Trophoblast cell (in vitro differentiated cells and primary cell): ENCODE data around the gene CYP2C19.

Source experiments
- DNase-seq, 2 donors: peaks; one replicate each; pipeline ENCODE4 v3.0.0-alpha.2; 2016
- H2AFZ ChIP-seq: 2 replicates; pipeline ENCODE4 v1.6.1; 2013; ENCODE audit warnings: low read length, moderate library complexity, mild to moderate bottlenecking; ENCODE audit not compliant: insufficient read depth, poor library complexity
- H2AK5ac ChIP-seq: 2 replicates; pipeline ENCODE4 v1.6.1; 2013; ENCODE audit warnings: mild to moderate bottlenecking, low read length
- H2BK120ac ChIP-seq: 2 replicates; pipeline ENCODE4 v1.6.1; 2013; ENCODE audit warnings: low read length, mild to moderate bottlenecking, moderate library complexity; ENCODE audit not compliant: insufficient read depth, poor library complexity
- H2BK12ac ChIP-seq: 2 replicates; pipeline ENCODE4 v1.6.1; 2013; ENCODE audit warnings: mild to moderate bottlenecking, low read length, moderate library complexity
- H2BK5ac ChIP-seq: 2 replicates; pipeline ENCODE4 v1.6.1; 2013; ENCODE audit warnings: low read length, low read depth, moderate library complexity, mild to moderate bottlenecking; ENCODE audit not compliant: poor library complexity
- H3K14ac ChIP-seq: 2 replicates; pipeline ENCODE4 v1.6.1; 2013; ENCODE audit warnings: mild to moderate bottlenecking, low read length
- H3K18ac ChIP-seq: 2 replicates; pipeline ENCODE4 v1.6.1; 2013; ENCODE audit warnings: mild to moderate bottlenecking, low read length
- H3K23ac ChIP-seq: 2 replicates; pipeline ENCODE4 v1.6.1; 2013; ENCODE audit warnings: low read length
- H3K27ac ChIP-seq: 2 replicates; pipeline ENCODE4 v1.5.1; 2013; ENCODE audit warnings: low read depth, mild to moderate bottlenecking, inconsistent platforms, low read length, moderate library complexity
- H3K27me3 ChIP-seq: 2 replicates; pipeline ENCODE4 v1.6.1; 2013; ENCODE audit warnings: inconsistent platforms, mild to moderate bottlenecking, low read length, moderate library complexity; ENCODE audit not compliant: insufficient read depth
- H3K36me3 ChIP-seq, 2 experiments: 1 replicate in 1 of 2; 2 replicates in 1 of 2; pipeline ENCODE4 v1.6.1; 2013; ENCODE audit warnings: low read length in 2 of 2, mild to moderate bottlenecking in 2 of 2, moderate library complexity in 1 of 2; ENCODE audit not compliant: insufficient read depth in 2 of 2, control insufficient read depth in 1 of 2
- H3K4ac ChIP-seq: 2 replicates; pipeline ENCODE4 v1.6.1; 2013; ENCODE audit warnings: low read depth, mild to moderate bottlenecking, low read length, moderate library complexity
- H3K4me1 ChIP-seq, 2 experiments: 1 replicate in 1 of 2; 2 replicates in 1 of 2; pipeline ENCODE4 v1.6.1; 2013; ENCODE audit warnings: low read length in 2 of 2, mild to moderate bottlenecking in 2 of 2, moderate library complexity in 1 of 2; ENCODE audit not compliant: insufficient read depth in 2 of 2, control insufficient read depth in 1 of 2
- H3K4me2 ChIP-seq: 2 replicates; pipeline ENCODE4 v1.6.1; 2013; ENCODE audit warnings: inconsistent platforms, mild to moderate bottlenecking, low read length, moderate library complexity
- H3K4me3 ChIP-seq: 2 replicates; pipeline ENCODE4 v1.5.1; 2013; ENCODE audit warnings: mild to moderate bottlenecking, low read depth, low read length, inconsistent platforms
- H3K79me1 ChIP-seq: one replicate; pipeline ENCODE4 v1.6.1; 2013; ENCODE audit warnings: low read length
- H3K79me2 ChIP-seq: 2 replicates; pipeline ENCODE4 v1.6.1; 2013; ENCODE audit warnings: low read length, mild to moderate bottlenecking; ENCODE audit not compliant: control insufficient read depth, insufficient read depth, poor library complexity
- H3K9ac ChIP-seq: 2 replicates; pipeline ENCODE4 v1.6.1; 2013; ENCODE audit warnings: mild to moderate bottlenecking, low read length
- H3K9me3 ChIP-seq: 2 replicates; pipeline ENCODE4 v1.6.1; 2013; ENCODE audit warnings: low read depth, mild to moderate bottlenecking, control low read depth, inconsistent platforms, low read length; ENCODE audit not compliant: insufficient read depth
- H4K12ac ChIP-seq: 2 replicates; pipeline ENCODE4 v1.6.1; 2013; ENCODE audit warnings: low read depth, mild to moderate bottlenecking, low read length, moderate library complexity
- H4K8ac ChIP-seq: 2 replicates; pipeline ENCODE4 v1.6.1; 2013; ENCODE audit warnings: low read depth, mild to moderate bottlenecking, low read length, moderate library complexity
- H4K91ac ChIP-seq: one replicate; pipeline ENCODE4 v1.6.1; 2013; ENCODE audit warnings: low read depth, mild to moderate bottlenecking, low read length, moderate library complexity
- WGBS: extraction: QIAGEN DNeasy Blood & Tissue Kit; methylation state at CpG from one replicate; pipeline ENCODE4 v1.1.7; 2013; ENCODE audit warnings: missing lambda C conversion rate; ENCODE audit not compliant: insufficient read length, insufficient coverage; ENCODE audit errors: extremely low coverage; 5-methylcytosine and 5-hydroxymethylcytosine counted together

Gene CYP2C19

GRCh38 chr10:94846204-94846603 lies 83.7 kb downstream of the CYP2C19 start:
- Histone ChIP-seq H4K12ac (no peak overlapping the region), H3K23ac (no peak overlapping the region), H3K4me1 (no peaks in the 10 kb centered on the region), H3K18ac (no peak overlapping the region), H3K79me1 (no peaks in the 10 kb centered on the region), H3K27me3 (no peaks in the 10 kb centered on the region), H4K8ac (no peak overlapping the region), H3K14ac (no peak overlapping the region), H2AK5ac (no peak overlapping the region), H4K91ac (no peak overlapping the region), H3K9ac (no peak overlapping the region), H3K4me3 (no peak overlapping the region), H3K4ac (no peak overlapping the region), H2BK12ac (no peak overlapping the region), H2BK120ac (no peak overlapping the region), H3K9me3 (no peaks in the 10 kb centered on the region), H3K79me2 (no peaks in the 10 kb centered on the region), H2AFZ (no peak overlapping the region), H3K27ac (no peak overlapping the region), H3K4me2 (no peak overlapping the region), H3K36me3 (no peaks in the 10 kb centered on the region), H2BK5ac (no peak overlapping the region)
- DNase-seq, result no peak
- no CpG with 5 or more reads among the region's 1 CpG for WGBS

GRCh38 chr10:94850766-94851165 lies 88.3 kb downstream of the CYP2C19 start:
- H3K18ac ChIP-seq, result no peak overlapping the region

GRCh38 chr10:94851263-94851662 lies 88.8 kb downstream of the CYP2C19 start:
- no peaks in the 10 kb centered on the region for H3K4me1 ChIP-seq
- no peak overlapping the region for H4K8ac ChIP-seq
- no peak overlapping the region for H2BK12ac ChIP-seq
- DNase-seq, result no peak
- H4K91ac ChIP-seq, result no peak overlapping the region
- no peak overlapping the region for H3K4ac ChIP-seq
- H3K27me3 ChIP-seq, result no peaks in the 10 kb centered on the region
- no peak overlapping the region for H2AK5ac ChIP-seq
- no peak overlapping the region for H3K9ac ChIP-seq
- no peak overlapping the region for H3K27ac ChIP-seq
- H2AFZ ChIP-seq, result no peak overlapping the region
- H3K79me2 ChIP-seq, result no peaks in the 10 kb centered on the region
- no peak overlapping the region for H4K12ac ChIP-seq
- H3K79me1 ChIP-seq, result no peaks in the 10 kb centered on the region
- H3K18ac ChIP-seq, result no peak overlapping the region
- H2BK5ac ChIP-seq, result no peak overlapping the region
- no peaks in the 10 kb centered on the region for H3K9me3 ChIP-seq
- no peak overlapping the region for H3K4me3 ChIP-seq
- H3K23ac ChIP-seq, result no peak overlapping the region
- no peak overlapping the region for H3K4me2 ChIP-seq
- no peak overlapping the region for H2BK120ac ChIP-seq
- no peaks in the 10 kb centered on the region for H3K36me3 ChIP-seq
- H3K14ac ChIP-seq, result no peak overlapping the region

More at GRCh38 chr10:94850766-94851165, 88.3 kb downstream of the CYP2C19 start:
- Histone ChIP-seq H3K9ac (no peak overlapping the region), H3K14ac (no peak overlapping the region), H3K27me3 (no peaks in the 10 kb centered on the region), H2BK5ac (no peak overlapping the region), H2BK12ac (no peak overlapping the region), H3K9me3 (no peaks in the 10 kb centered on the region), H2AFZ (no peak overlapping the region), H3K27ac (no peak overlapping the region), H2BK120ac (no peak overlapping the region), H3K79me1 (no peaks in the 10 kb centered on the region), H3K4me2 (no peak overlapping the region), H3K23ac (no peak overlapping the region), H3K4ac (no peak overlapping the region), H3K4me1 (no peaks in the 10 kb centered on the region), H3K36me3 (no peaks in the 10 kb centered on the region), H4K12ac (no peak overlapping the region), H2AK5ac (no peak overlapping the region), H4K91ac (no peak overlapping the region), H3K4me3 (no peak overlapping the region), H3K79me2 (no peaks in the 10 kb centered on the region), H4K8ac (no peak overlapping the region)
- WGBS, result no CpG with 5 or more reads among the region's 1 CpG
- DNase-seq, result no peak

- no peak overlapping the region for H3K18ac ChIP-seq
- H3K4ac ChIP-seq, result no peak overlapping the region
- H3K23ac ChIP-seq, result no peak overlapping the region
- H3K9ac ChIP-seq, result no peak overlapping the region
- no peak overlapping the region for H4K12ac ChIP-seq
- no peaks in the 10 kb centered on the region for H3K9me3 ChIP-seq
- no peak overlapping the region for H2BK5ac ChIP-seq
- no peaks in the 10 kb centered on the region for H3K4me1 ChIP-seq
- H4K91ac ChIP-seq, result no peak overlapping the region
- no peak overlapping the region for H2AFZ ChIP-seq
- no peaks in the 10 kb centered on the region for H3K79me2 ChIP-seq
- DNase-seq, result no peak
- no peak overlapping the region for H2BK120ac ChIP-seq
- H3K4me2 ChIP-seq, result no peak overlapping the region
- no peak overlapping the region for H3K14ac ChIP-seq
- H4K8ac ChIP-seq, result no peak overlapping the region
- H2BK12ac ChIP-seq, result no peak overlapping the region
- no peaks in the 10 kb centered on the region for H3K36me3 ChIP-seq
- no peak overlapping the region for H3K4me3 ChIP-seq
- H3K27ac ChIP-seq, result no peak overlapping the region
- no peaks in the 10 kb centered on the region for H3K27me3 ChIP-seq
- no peaks in the 10 kb centered on the region for H3K79me1 ChIP-seq
- no peak overlapping the region for H2AK5ac ChIP-seq
- 100% methylated on average over 1 of the region's 3 CpGs for WGBS
These were observed 90.0 kb downstream of the CYP2C19 start for GRCh38 chr10:94852438-94852837.
